Astrocyte of the spinal cord (primary cell): ENCODE measurements around the gene ASH1L.

Source experiments
- DNase-seq: peaks from one replicate; pipeline ENCODE4 v3.0.0; 2011; ENCODE audit warnings: low read depth, low spot score
- H3K4me3 ChIP-seq: 2 replicates; pipeline ENCODE4 v1.5.1; 2011; ENCODE audit warnings: low read depth, mild to moderate bottlenecking, low read length, moderate library complexity
- in situ Hi-C: cut with HindIII; loops from 2 replicates; pipeline ENCODE4 v1.10.0; 2017; ENCODE audit warnings: low sequenced_read_pairs
- TF ChIP-seq, protein P1 (sequence below): IDR thresholded peaks from 2 replicates; pipeline ENCODE4 v1.5.1; 2012; ENCODE audit warnings: low read depth, mild to moderate bottlenecking, low read length, inconsistent platforms

The ASH1L gene

DNA sequence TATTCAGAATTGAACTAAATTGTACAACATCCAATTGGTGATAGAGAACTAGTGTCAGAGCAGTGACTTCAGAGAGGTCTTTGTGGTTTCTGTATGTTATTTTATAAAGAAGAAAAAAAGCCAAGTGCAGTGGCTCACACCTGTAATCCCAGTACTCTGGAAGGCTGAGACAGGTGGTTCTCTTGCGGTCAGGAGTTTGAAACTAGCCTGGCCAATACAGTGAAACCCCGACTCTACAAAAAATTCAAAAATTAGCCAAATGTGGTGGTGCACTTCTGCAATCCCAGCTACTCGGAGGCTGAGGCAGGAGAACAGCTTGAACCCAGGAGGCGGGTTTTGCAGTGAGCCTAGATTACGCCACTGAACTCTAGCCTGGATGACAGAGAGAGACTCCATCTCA, 90.7 kb downstream of the ASH1L start:
- in situ Hi-C loops, result no loop called here
- TF ChIP-seq, protein P1, sequence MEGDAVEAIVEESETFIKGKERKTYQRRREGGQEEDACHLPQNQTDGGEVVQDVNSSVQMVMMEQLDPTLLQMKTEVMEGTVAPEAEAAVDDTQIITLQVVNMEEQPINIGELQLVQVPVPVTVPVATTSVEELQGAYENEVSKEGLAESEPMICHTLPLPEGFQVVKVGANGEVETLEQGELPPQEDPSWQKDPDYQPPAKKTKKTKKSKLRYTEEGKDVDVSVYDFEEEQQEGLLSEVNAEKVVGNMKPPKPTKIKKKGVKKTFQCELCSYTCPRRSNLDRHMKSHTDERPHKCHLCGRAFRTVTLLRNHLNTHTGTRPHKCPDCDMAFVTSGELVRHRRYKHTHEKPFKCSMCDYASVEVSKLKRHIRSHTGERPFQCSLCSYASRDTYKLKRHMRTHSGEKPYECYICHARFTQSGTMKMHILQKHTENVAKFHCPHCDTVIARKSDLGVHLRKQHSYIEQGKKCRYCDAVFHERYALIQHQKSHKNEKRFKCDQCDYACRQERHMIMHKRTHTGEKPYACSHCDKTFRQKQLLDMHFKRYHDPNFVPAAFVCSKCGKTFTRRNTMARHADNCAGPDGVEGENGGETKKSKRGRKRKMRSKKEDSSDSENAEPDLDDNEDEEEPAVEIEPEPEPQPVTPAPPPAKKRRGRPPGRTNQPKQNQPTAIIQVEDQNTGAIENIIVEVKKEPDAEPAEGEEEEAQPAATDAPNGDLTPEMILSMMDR, result no peak
- no peak overlapping the region for H3K4me3 ChIP-seq
- no peak for DNase-seq

- H3K4me3 ChIP-seq, result no peak overlapping the region
- TF ChIP-seq, protein P1, result no peak
- no peak for DNase-seq
- in situ Hi-C loops, result no loop called here
Measured at GRCh38 chr1:155471026-155471425, 91.6 kb downstream of the ASH1L start.

DNA sequence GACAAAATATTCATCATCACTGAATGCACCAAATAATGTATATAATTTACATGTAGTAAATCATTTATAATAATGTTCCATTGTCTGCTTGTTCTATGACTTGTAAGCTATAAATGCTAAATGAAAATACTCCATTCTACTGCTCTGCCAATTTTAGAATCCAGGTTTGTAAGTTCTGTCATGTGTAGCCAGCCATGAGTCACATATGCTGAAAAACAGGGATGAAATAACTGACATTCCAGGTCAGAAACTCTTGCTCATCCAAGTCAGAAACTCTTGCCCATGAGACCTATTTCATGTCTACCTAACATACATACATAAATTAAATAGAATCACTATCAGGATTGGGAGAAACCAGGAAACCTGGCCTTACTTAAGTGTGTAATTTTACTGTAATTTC, 95.6 kb downstream of the ASH1L start:
- in situ Hi-C loops, result no loop called here
- no peak overlapping the region for H3K4me3 ChIP-seq
- peak; percentile 84 for DNase-seq
- TF ChIP-seq, protein P1, result no peak

- H3K4me3 ChIP-seq, result no peak overlapping the region
- in situ Hi-C loops, result no loop called here
- DNase-seq, result no peak
- TF ChIP-seq, protein P1, result no peak
Measured at GRCh38 chr1:155466617-155466972, 96.0 kb downstream of the ASH1L start.

DNA sequence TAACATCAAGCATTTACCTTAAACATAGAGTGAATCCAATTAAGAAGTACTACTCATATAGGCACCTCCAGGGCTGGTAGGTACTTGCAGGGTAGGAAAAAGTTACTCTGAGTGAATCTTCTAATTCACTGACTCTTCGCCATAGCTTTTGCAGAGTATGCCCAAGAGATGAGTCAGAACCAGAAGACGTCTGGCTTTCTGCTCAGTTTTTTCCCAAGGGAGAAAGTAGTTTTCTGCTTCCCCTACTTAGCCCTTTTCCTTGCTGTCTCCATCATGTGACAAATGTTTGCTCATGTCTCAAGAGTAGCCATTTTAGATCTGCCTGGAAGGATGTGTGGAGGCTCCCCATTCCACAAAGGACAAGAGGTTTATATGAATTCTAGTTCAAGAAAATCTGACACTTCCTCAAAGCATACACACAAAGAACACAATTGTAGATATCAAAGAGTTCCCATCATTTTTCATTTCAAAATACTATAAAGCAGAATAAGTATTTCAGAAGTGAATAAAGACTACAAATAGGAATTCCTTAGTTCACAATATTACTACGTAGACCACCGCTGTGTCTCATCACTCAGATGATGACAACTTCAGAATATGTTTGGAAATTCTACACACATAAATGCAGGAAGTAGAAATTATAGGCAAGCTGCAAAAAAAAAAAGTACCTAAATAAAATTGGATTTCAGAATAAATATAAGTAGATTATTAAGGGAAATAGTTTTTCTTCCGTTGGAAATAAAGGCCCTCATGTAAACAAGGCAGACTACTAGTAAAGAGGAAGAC, 98.5 kb downstream of the ASH1L start:
- H3K4me3 ChIP-seq, result no peak overlapping the region
- TF ChIP-seq, protein P1, result no peak
- in situ Hi-C loops, result no loop called here
- DNase-seq, result peak; percentile 82

DNA sequence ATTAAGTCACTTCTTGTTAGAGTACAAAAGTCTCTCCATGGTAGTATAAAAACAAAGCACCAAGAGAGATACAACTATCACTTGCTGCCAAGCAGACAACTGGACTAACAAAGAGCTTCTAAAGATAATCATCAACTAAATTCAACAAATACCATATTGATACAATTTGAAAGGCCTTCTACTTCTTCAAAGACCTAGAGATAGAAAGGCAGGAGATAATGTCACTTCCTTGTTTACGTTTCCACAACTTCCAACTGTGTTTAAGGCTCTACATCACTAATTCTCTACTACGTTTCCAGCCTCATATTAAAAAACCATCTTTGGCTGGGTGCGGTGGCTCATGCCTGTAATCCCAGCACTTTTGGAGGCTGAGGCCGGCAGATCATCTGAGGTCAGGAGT, 104.5 kb downstream of the ASH1L start:
- DNase-seq, result no peak
- H3K4me3 ChIP-seq, result no peak overlapping the region
- in situ Hi-C loops, result no loop called here
- TF ChIP-seq, protein P1, result no peak

- in situ Hi-C loops, result no loop called here
- no peak overlapping the region for H3K4me3 ChIP-seq
- TF ChIP-seq, protein P1, result no peak
- DNase-seq, result no peak
Measured at GRCh38 chr1:155457266-155457665, 105.3 kb downstream of the ASH1L start.
